Tibial artery (tissue), 4 donors: ENCODE data around the gene STK35.

ENCODE experiments used
- DNase-seq, 2 donors: peaks; one replicate each; pipeline ENCODE4 v3.0.0-alpha.2; 2019
- H3K27ac ChIP-seq, 2 donors: fragments of 200-600 bp; sonication (generic) in 1 of 2; 1 replicate in 1 of 2; 2 replicates in 1 of 2; pipeline ENCODE4 v1.5.1; 2018 to 2019; ENCODE audit warnings: mild to moderate bottlenecking in 1 of 2
- H3K27me3 ChIP-seq, 2 donors: fragments of 200-600 bp; sonication (generic) in 1 of 2; one replicate each; pipeline versions ENCODE4 v1.5.1 to v1.6.0; 2016 to 2019
- H3K36me3 ChIP-seq, 3 donors: fragments of 200-600 bp; sonication (generic) in 2 of 3; one replicate each; pipeline ENCODE4 v1.5.1; 2016 to 2019; ENCODE audit warnings: mild to moderate bottlenecking in 2 of 3
- H3K4me1 ChIP-seq, 4 donors: fragments of 200-600 bp; sonication (generic) in 2 of 4; 1 replicate in 3 of 4; 2 replicates in 1 of 4; pipeline ENCODE4 v1.5.1; 2016 to 2019
- H3K4me3 ChIP-seq, 2 donors: fragments of 200-600 bp; sonication (generic) in 1 of 2; 1 replicate in 1 of 2; 2 replicates in 1 of 2; pipeline ENCODE4 v1.5.1; 2018 to 2019; ENCODE audit warnings: mild to moderate bottlenecking in 2 of 2
- H3K9me3 ChIP-seq, 3 donors: fragments of 200-600 bp; sonication (generic) in 1 of 3; one replicate each; pipeline ENCODE4 v1.5.1; 2016 to 2019
- CTCF ChIP-seq, 2 experiments: fragments of 200-600 bp in 1 of 2; fragments of 450-650 bp in 1 of 2; IDR thresholded peaks; one replicate each; pipeline ENCODE4 v1.5.1; 2017 to 2019; ENCODE audit warnings: antibody characterized with exemption in 2 of 2, mild to moderate bottlenecking in 1 of 2, moderate library complexity in 1 of 2
- intact Hi-C: fragments of 100-400 bp; cut with DNase I; formaldehyde crosslinking; loops from one replicate; pipeline ENCODE4 v1.15.0; 2023; ENCODE audit warnings: low total_unique reads

The STK35 gene

GRCh38 chr20:2145376-2145775 is 43.7 kb downstream of the STK35 start:
- H3K27me3 ChIP-seq = no peaks in the 10 kb centered on the region
- no peaks in the 10 kb centered on the region for H3K9me3 ChIP-seq
- H3K4me3 ChIP-seq = no peak overlapping the region
- no peak for TF ChIP-seq CTCF (IDR thresholded peaks at IDR 0.05)
- DNase-seq = no peak
- H3K27ac ChIP-seq = no peak overlapping the region
- intact Hi-C loops = no loop called here
- H3K4me1 ChIP-seq = peaks cover 0 to 12% (median 1%) of the 10 kb centered on the region in 4 donors
- peaks cover 17 to 47% (median 19%) of the 10 kb centered on the region in 3 donors for H3K36me3 ChIP-seq

- intact Hi-C loops = no loop called here
- H3K4me1 ChIP-seq = peaks cover 0 to 8% (median 3%) of the 10 kb centered on the region in 4 donors
- no peak for TF ChIP-seq CTCF (IDR thresholded peaks at IDR 0.05)
- no peaks in the 10 kb centered on the region for H3K27me3 ChIP-seq
- no peak for DNase-seq
- no peak overlapping the region for H3K4me3 ChIP-seq
- H3K36me3 ChIP-seq = peaks cover 17 to 47% (median 19%) of the 10 kb centered on the region in 3 donors
- no peak overlapping the region for H3K27ac ChIP-seq
- H3K9me3 ChIP-seq = no peaks in the 10 kb centered on the region
These were observed 44.6 kb downstream of the STK35 start for GRCh38 chr20:2146080-2146867.

- H3K4me1 ChIP-seq = peaks cover 0 to 18% (median 11%) of the 10 kb centered on the region in 4 donors
- no peaks in the 10 kb centered on the region for H3K9me3 ChIP-seq
- H3K4me3 ChIP-seq = no peak overlapping the region
- no peak overlapping the region for H3K27ac ChIP-seq
- peaks cover 12 to 40% (median 13%) of the 10 kb centered on the region in 3 donors for H3K36me3 ChIP-seq
- intact Hi-C loops = no loop called here
- TF ChIP-seq CTCF (IDR thresholded peaks at IDR 0.05) = no peak
- no peaks in the 10 kb centered on the region for H3K27me3 ChIP-seq
- DNase-seq = no peak
These were observed 47.9 kb downstream of the STK35 start for GRCh38 chr20:2149507-2149906.

GRCh38 chr20:2150660-2151059 is 49.0 kb downstream of the STK35 start:
- Histone ChIP-seq H3K4me3 (no peak overlapping the region), H3K4me1 (peaks cover 0 to 18% (median 11%) of the 10 kb centered on the region in 4 donors), H3K9me3 (no peaks in the 10 kb centered on the region), H3K27ac (no peak overlapping the region), H3K27me3 (no peaks in the 10 kb centered on the region), H3K36me3 (peaks cover 1 to 28% (median 6%) of the 10 kb centered on the region in 3 donors)
- no peak for TF ChIP-seq CTCF (IDR thresholded peaks at IDR 0.05)
- no peak for DNase-seq
- intact Hi-C loops = no loop called here

GRCh38 chr20:2151858-2152281 is 50.2 kb downstream of the STK35 start:
- Histone ChIP-seq H3K27ac (no peak overlapping the region), H3K36me3 (peaks cover 0 to 16% (median 3%) of the 10 kb centered on the region in 3 donors), H3K4me1 (peaks cover 0 to 18% (median 11%) of the 10 kb centered on the region in 4 donors), H3K4me3 (no peak overlapping the region), H3K27me3 (no peaks in the 10 kb centered on the region), H3K9me3 (no peaks in the 10 kb centered on the region)
- no peak for TF ChIP-seq CTCF (IDR thresholded peaks at IDR 0.05)
- intact Hi-C loops = no loop called here
- peak in 1 of 2 donors; percentile 34 for DNase-seq
